K562 (cell line): ENCODE results near the gene FIBP. TPM values are rescaled to one million over a fixed set of nuclear protein-coding genes. Genes with fewer than 3 reads are reported as not detected.

Experiments used
- CEBPZ ChIP-seq: fragments of 150-350 bp; IDR thresholded peaks from 2 replicates; pipeline ENCODE4 v1.6.1; 2014; ENCODE audit warnings: low read depth, mild to moderate bottlenecking, low read length, borderline replicate concordance
- E4F1 ChIP-seq: fragments of 250-450 bp; sonication (Bioruptor Pico); IDR thresholded peaks from 2 replicates; pipeline ENCODE4 v1.5.0; 2021; ENCODE audit warnings: mild to moderate bottlenecking, borderline replicate concordance
- FOXK1 ChIP-seq: sonication (generic); formaldehyde crosslinking; IDR thresholded peaks from 2 replicates; pipeline ENCODE4 v1.8.0; 2022; ENCODE audit warnings: missing genetic modification reagents, mild to moderate bottlenecking, borderline replicate concordance
- HINFP ChIP-seq: fragments of 450-650 bp; conservative IDR thresholded peaks from 2 replicates; pipeline ENCODE4 v1.6.1; 2016; ENCODE audit warnings: missing genetic modification characterization, low read depth, mild to moderate bottlenecking, control low read depth, missing compliant biosample characterization
- PBX2 ChIP-seq, 2 experiments: IDR thresholded peaks in 1 of 2; conservative IDR thresholded peaks in 1 of 2; 2 replicates each; pipeline ENCODE4 v1.6.1; 2016; ENCODE audit warnings: low read depth in 2 of 2, mild to moderate bottlenecking in 1 of 2, missing compliant biosample characterization in 1 of 2, missing genetic modification characterization in 1 of 2, moderate library complexity in 1 of 2
- ZFP30 ChIP-seq: fragments of 250-450 bp; sonication (Bioruptor Pico); IDR thresholded peaks from 2 replicates; pipeline ENCODE4 v1.8.0; 2022; ENCODE audit warnings: moderate library complexity, mild to moderate bottlenecking, inconsistent platforms, borderline replicate concordance
- polyA plus RNA-seq, 8 experiments: library from polyadenylated mRNA; depleted of rRNA in 4 of 8; stranded (reverse) in 5 of 8; unstranded in 3 of 8; fragments of >200 nt; fragmentation: Nextera tagmentation in 2 of 8; fragmentation: Illumina TruSeq in 1 of 8; extraction: Ambion mirVana in 2 of 8; extraction: Trizol in 1 of 8; gene quantifications; 2 replicates each; pipeline versions ENCODE4 v1.2.1 to v1.2.3, GENCODE V29; 2011 to 2014; ENCODE audit warnings: inconsistent platforms in 1 of 8, missing spikeins in 1 of 8
- total RNA-seq, 7 experiments: library from RNA; depleted of rRNA in 6 of 7; stranded (reverse); fragments of >200 nt in 6 of 7; fragmentation: Illumina TruSeq in 2 of 7; extraction: Trizol in 2 of 7; gene quantifications; 2 replicates each; pipeline versions ENCODE4 v1.2.1 to v1.2.3, GENCODE V29; 2011 to 2021; ENCODE audit warnings: low replicate concordance in 1 of 7
- TF ChIP-seq, protein P1 (sequence below): fragments of 450-650 bp; IDR thresholded peaks from 2 replicates; pipeline ENCODE4 v1.6.1; 2016; ENCODE audit warnings: low read depth, mild to moderate bottlenecking, moderate library complexity

FIBP gene
- total and polyA plus RNA-seq, 9 of the 15 experiments (the other 6 are each of a cell fraction or from before 2014, with no cell fraction given): 41.2 to 79.2 (median 48.6) TPM

DNA sequence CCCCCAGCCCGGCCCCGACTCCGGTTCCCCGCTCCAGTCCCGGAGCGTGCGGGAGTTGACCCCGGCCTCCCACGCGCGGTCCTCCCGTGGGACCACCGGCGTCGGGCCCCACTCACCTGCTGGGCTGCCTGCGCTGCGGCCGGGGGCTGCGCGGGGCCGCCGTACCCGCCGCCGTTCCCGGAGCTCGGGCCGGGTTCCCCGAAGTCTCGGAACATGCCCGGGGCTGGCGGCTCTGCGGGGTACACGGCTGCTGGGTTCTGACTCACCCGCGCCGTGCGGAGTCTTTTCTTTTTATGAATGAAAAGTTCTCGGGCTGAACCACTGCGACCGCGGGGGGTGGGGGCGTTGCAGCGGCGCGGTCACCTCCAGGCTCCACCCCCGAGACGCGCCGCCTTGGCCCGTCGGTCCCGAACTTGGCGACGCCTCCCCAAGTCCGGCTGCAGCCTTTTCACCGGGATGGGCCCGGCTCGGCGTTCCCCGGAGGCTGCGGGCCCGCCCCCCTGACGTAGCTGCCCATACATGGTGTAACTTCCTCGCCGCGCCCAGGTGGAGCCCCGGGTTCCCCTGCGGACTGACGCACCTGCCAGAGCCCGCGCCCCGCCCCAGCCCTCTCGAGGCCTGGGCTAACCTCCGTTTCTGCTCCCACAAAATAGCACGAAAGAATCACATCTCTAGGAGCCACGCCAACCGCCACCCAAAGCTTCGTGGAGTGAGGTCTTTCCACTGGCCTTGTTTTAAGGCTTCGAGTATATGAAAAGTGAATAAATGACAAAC lies 12.0 kb upstream of the FIBP start, which contains the start of gene FOSL1 (continued):
- TF ChIP-seq E4F1 (no peak), PBX2 (CRISPR knock-in tag; IDR thresholded peaks at IDR 0.05; ENCODE audit: low read depth) (no peak), PBX2 (tag; conservative IDR thresholded peaks at IDR 0.05; ENCODE audit: low read depth) (no peak), ZFP30 (CRISPR knock-in tag) (no peak), HINFP (tag) (no peak), CEBPZ (no peak), FOXK1 (CRISPR knock-in tag) (no peak)
- TF ChIP-seq, protein P1, sequence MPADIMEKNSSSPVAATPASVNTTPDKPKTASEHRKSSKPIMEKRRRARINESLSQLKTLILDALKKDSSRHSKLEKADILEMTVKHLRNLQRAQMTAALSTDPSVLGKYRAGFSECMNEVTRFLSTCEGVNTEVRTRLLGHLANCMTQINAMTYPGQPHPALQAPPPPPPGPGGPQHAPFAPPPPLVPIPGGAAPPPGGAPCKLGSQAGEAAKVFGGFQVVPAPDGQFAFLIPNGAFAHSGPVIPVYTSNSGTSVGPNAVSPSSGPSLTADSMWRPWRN: no peak
